GM18502 (cell line): Measurements from ENCODE around the gene IQCH.

Experiments used
- ATAC-seq: cut with Tn5 transposase; IDR thresholded peaks from one replicate; pipeline ENCODE4 v1.9.1; 2021; ENCODE audit warnings: mild to moderate bottlenecking; ENCODE audit not compliant: unreplicated experiment, poor library complexity

The IQCH gene

GRCh38 chr15:67479781-67480505 is 225.4 kb downstream of the IQCH start:
- ATAC-seq: no peak

GRCh38 chr15:67480741-67481140 is 226.2 kb downstream of the IQCH start:
- ATAC-seq: no peak

- ATAC-seq: no peak
These were observed 227.1 kb downstream of the IQCH start for GRCh38 chr15:67481680-67482079.

GRCh38 chr15:67495585-67495984 is 241.0 kb downstream of the IQCH start:
- no peak for ATAC-seq

DNA sequence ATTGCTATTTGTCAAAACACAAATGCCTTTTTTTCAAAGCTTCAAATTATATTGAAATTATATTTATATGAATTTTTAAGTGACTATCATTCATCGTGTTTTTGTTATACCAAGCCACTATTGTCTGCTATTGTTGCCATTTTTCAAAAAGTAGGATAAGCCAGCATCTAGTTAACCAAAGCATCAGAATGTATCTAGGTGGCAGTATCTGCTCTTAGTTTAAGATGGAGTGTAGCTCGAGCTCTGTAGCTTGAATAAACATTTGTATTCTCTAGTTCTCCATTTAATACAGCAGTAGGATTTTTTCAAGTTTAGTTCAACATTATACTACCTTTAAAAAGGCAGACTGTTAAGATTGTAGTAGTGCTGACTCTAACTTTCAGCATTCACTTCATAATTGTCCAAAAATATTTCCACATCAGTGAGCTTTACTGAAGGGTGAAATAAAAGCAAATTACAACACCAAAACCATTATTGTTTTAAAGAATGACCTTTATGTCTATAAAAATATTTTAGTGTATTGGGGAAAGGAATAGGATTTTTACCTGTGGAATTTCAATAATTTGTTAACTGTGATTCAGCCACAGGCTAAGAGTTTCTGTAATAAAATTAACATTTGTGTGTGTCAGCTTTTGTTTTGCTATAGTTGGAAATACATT is 246.7 kb downstream of the IQCH start:
- ATAC-seq: no peak

DNA sequence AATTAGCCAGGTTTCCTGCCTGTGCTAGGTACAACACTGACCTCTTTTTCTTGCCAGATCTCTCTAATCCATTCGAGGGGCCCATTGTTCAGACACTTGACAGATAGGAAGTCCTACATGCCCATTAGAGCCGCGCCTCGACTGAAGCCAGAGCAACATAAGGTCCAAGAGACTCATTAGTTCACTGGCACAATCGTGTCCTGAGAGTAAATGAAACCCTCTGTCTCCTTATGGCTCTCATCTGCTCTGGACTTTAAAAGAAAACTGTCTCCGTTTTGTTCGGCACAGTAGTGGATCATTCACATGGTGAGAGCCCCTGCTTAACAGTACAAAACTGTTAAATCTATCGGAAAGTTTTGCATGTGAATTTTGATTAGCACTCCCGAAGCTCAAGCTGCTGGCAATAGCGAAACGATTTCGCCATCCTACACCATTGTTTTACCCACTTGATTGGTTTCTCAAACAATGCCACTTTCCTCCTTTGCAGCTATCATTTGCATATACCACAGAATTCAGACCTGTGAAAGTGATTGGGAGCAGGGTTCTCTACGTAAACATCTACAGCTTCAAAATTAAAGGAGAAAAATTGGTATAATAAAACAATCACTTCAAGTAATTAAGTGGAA is 247.4 kb downstream of the IQCH start:
- ATAC-seq: no peak

GRCh38 chr15:67504056-67504455 is 249.5 kb downstream of the IQCH start:
- ATAC-seq: no peak

DNA sequence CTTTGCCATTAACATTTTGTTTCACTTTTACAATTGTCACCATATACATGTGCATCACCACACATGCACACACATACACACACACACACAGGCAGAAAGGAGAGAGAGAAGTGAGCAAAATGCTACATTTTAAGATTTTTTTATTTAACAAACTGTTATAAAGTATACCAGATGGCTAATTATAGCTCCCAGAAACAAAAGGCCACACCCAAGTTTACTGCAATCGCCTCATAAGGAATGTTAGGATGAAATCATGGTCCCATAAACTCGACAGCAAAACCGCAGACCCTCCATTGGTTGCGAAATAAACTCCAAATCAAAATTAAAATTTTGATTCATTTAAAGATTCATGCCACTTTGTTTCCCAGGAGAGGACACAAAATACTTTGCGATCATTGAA is 250.2 kb downstream of the IQCH start:
- ATAC-seq: no peak

- no peak for ATAC-seq
These were observed 251.3 kb downstream of the IQCH start for GRCh38 chr15:67505675-67506572.

GRCh38 chr15:67506775-67507747 is 252.5 kb downstream of the IQCH start:
- ATAC-seq: no peak

DNA sequence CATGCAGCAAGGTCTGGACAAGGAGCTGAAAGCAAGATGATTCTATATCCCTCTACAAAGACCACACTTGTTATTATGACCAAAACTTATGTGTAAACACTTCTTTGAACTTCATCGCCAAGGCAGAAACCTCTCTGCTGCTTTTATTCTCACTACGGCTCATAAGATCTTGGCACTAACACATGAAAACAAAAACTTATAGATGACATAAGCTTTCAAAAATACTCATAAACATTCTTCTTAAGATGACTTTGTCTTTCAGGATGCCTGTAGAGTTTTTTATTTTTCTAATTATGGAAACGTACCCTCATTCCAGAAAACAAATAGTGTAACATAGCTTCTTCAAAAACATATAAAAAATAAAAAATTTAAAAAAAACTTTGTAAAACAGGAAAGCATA is 253.8 kb downstream of the IQCH start:
- no peak for ATAC-seq

GRCh38 chr15:67509918-67510317 is 255.3 kb downstream of the IQCH start:
- no peak for ATAC-seq

- no peak for ATAC-seq
These were observed 256.1 kb downstream of the IQCH start for GRCh38 chr15:67510597-67511190.

DNA sequence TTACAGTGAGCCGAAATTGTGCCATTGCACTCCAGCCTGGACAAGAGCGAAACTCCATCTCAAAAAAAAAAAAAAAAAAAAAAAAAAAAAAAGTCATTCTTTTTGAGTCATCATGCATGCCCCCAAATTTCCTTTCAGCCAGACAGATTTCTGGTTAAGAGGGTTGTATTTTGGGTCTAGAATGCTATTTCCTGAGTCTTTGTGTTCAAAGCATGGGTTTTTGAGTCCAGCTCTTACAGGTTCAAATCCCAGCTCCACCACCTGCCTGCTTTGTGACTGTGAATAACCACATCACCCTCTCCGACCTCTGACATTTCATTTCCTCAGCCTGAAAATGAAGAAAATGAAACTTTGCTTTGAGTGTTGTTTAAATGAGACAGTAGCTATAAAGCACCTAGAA is 257.0 kb downstream of the IQCH start:
- no peak for ATAC-seq

GRCh38 chr15:67512140-67512539 is 257.6 kb downstream of the IQCH start:
- ATAC-seq: no peak

DNA sequence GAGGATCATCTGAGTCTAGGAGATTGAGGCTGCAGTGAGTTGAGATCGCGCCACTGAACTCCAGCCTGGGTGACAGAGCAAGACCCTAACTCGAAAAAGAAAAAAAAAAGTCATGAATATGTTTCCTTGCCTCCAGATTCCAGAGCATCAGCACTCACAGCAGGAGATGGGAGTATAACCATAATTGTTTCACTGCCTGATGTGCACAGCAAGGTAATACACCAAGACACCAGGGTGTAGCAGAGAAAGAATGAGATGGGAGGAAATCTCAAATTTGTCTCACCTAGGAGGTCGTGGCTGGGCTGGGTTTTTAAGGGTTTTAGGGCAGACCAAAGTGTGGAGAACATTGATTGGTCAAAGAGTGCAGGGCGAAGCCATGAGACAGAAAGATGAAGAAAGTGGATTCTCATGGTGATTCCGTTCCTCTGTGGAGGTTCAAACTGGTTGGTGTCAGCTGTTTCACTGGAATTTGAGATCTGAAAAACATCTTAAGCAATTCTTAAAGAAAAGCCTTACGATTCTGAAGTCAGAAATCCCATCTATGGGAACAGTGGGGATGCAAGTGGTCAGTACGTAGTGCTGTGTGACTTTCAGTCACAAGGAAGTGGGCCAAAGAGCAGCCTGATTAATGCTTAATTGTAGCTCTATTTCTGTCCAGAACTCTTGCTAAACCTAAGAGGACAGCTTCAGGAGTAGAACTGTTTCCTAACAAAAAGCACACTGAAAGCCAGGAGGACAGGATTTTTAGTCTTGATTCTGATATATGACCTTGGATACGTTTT is 258.5 kb downstream of the IQCH start:
- ATAC-seq: no peak

GRCh38 chr15:67515090-67515489 is 260.5 kb downstream of the IQCH start:
- no peak for ATAC-seq

- ATAC-seq: no peak
These were observed 261.0 kb downstream of the IQCH start for GRCh38 chr15:67515557-67515956.
